Mesendoderm (in vitro differentiated cells): ENCODE data around the gene NELFA.
A peak's percentile ranks its signal among the peaks of the same experiment; 100 is the strongest.

Experiments
- DNase-seq: peaks from one replicate; pipeline ENCODE4 v3.0.0; 2013
- H2AK5ac ChIP-seq: 2 replicates; pipeline ENCODE4 v1.6.1; 2013; ENCODE audit warnings: low read length, inconsistent platforms
- H2BK120ac ChIP-seq: 2 replicates; pipeline ENCODE4 v1.6.1; 2013; ENCODE audit warnings: low read depth, mild to moderate bottlenecking, low read length, moderate library complexity, mixed read lengths
- H2BK15ac ChIP-seq: replicated peaks from 2 replicates; pipeline ENCODE4 v1.6.1; 2013; ENCODE audit warnings: low read depth, mild to moderate bottlenecking, moderate library complexity
- H2BK5ac ChIP-seq: 2 replicates; pipeline ENCODE4 v1.6.1; 2013; ENCODE audit warnings: low read length, inconsistent platforms
- H3K18ac ChIP-seq: 2 replicates; pipeline ENCODE4 v1.6.1; 2013; ENCODE audit warnings: mild to moderate bottlenecking, low read length, mixed read lengths
- H3K23ac ChIP-seq: one replicate; pipeline ENCODE4 v1.6.1; 2013; ENCODE audit warnings: low read length
- H3K27ac ChIP-seq: 2 replicates; pipeline ENCODE4 v1.5.1; 2013; ENCODE audit warnings: low read depth, mild to moderate bottlenecking, inconsistent platforms, low read length, moderate library complexity
- H3K27me3 ChIP-seq: 2 replicates; pipeline ENCODE4 v1.6.1; 2013; ENCODE audit warnings: low read length, control low read depth, mild to moderate bottlenecking, inconsistent platforms; ENCODE audit not compliant: insufficient read depth, poor library complexity
- H3K36me3 ChIP-seq: 2 replicates; pipeline ENCODE4 v1.6.1; 2013; ENCODE audit warnings: low read length, inconsistent platforms; ENCODE audit not compliant: control insufficient read depth, insufficient read depth
- H3K4ac ChIP-seq: one replicate; pipeline ENCODE4 v1.6.1; 2013; ENCODE audit warnings: low read depth, mild to moderate bottlenecking, low read length, moderate library complexity
- H3K4me1 ChIP-seq: 2 replicates; pipeline ENCODE4 v1.6.1; 2013; ENCODE audit warnings: low read depth, low read length, inconsistent platforms; ENCODE audit not compliant: control insufficient read depth
- H3K4me2 ChIP-seq: 2 replicates; pipeline ENCODE4 v1.6.1; 2013; ENCODE audit warnings: low read length
- H3K4me3 ChIP-seq: 2 replicates; pipeline ENCODE4 v1.5.1; 2013; ENCODE audit warnings: mild to moderate bottlenecking, low read length
- H3K56ac ChIP-seq: one replicate; pipeline ENCODE4 v1.6.1; 2013; ENCODE audit warnings: low read length
- H3K79me1 ChIP-seq: 2 replicates; pipeline ENCODE4 v1.6.1; 2013; ENCODE audit warnings: low read length, inconsistent platforms
- H3K79me2 ChIP-seq: 2 replicates; pipeline ENCODE4 v1.6.1; 2013; ENCODE audit warnings: mild to moderate bottlenecking, low read length; ENCODE audit not compliant: control insufficient read depth, insufficient read depth
- H3K9ac ChIP-seq: 2 replicates; pipeline ENCODE4 v1.6.1; 2013; ENCODE audit warnings: low read length, inconsistent platforms
- H4K5ac ChIP-seq: one replicate; pipeline ENCODE4 v1.6.1; 2013; ENCODE audit warnings: low read length
- H4K8ac ChIP-seq: one replicate; pipeline ENCODE4 v1.6.1; 2013; ENCODE audit warnings: low read depth, mild to moderate bottlenecking, control low read depth, low read length, moderate library complexity
- WGBS: extraction: QIAGEN DNeasy Blood & Tissue Kit; methylation state at CpG from one replicate; pipeline ENCODE4 v1.1.7; 2013; ENCODE audit warnings: low lambda C conversion rate, missing lambda C conversion rate; ENCODE audit not compliant: insufficient coverage; ENCODE audit errors: extremely low coverage; 5-methylcytosine and 5-hydroxymethylcytosine counted together

Gene NELFA

GRCh38 chr4:1950369-1950768 lies 58.4 kb downstream of the NELFA start:
- Histone ChIP-seq H2BK15ac (no peak overlapping the region), H3K9ac (no peak overlapping the region), H3K4me3 (no peak overlapping the region), H3K4me2 (no peak overlapping the region), H3K4ac (no peak overlapping the region), H3K23ac (no peak overlapping the region), H3K36me3 (peaks cover 8% of the 10 kb centered on the region), H3K27ac (no peak overlapping the region), H4K5ac (no peak overlapping the region), H3K18ac (no peak overlapping the region), H3K27me3 (no peaks in the 10 kb centered on the region), H3K79me1 (no peaks in the 10 kb centered on the region), H2AK5ac (no peak overlapping the region), H2BK5ac (no peak overlapping the region), H3K56ac (no peak overlapping the region), H3K4me1 (no peaks in the 10 kb centered on the region), H3K79me2 (no peaks in the 10 kb centered on the region), H2BK120ac (no peak overlapping the region), H4K8ac (no peak overlapping the region)
- no CpG with 5 or more reads among the region's 10 CpGs for WGBS
- DNase-seq: no peak

GRCh38 chr4:1948892-1949436 lies 59.8 kb downstream of the NELFA start:
- Histone ChIP-seq H3K27ac (no peak overlapping the region), H3K4me1 (no peaks in the 10 kb centered on the region), H3K36me3 (peaks cover 5% of the 10 kb centered on the region), H4K8ac (no peak overlapping the region), H3K79me1 (no peaks in the 10 kb centered on the region), H3K4me2 (no peak overlapping the region), H4K5ac (no peak overlapping the region), H3K4ac (no peak overlapping the region), H3K4me3 (no peak overlapping the region), H3K56ac (no peak overlapping the region), H3K27me3 (no peaks in the 10 kb centered on the region), H2BK15ac (no peak overlapping the region), H3K18ac (no peak overlapping the region), H2BK5ac (no peak overlapping the region), H2AK5ac (no peak overlapping the region), H2BK120ac (no peak overlapping the region), H3K79me2 (no peaks in the 10 kb centered on the region), H3K9ac (no peak overlapping the region), H3K23ac (no peak overlapping the region)
- DNase-seq: no peak
- WGBS: no CpG with 5 or more reads among the region's 8 CpGs

- no peaks in the 10 kb centered on the region for H3K79me2 ChIP-seq
- H3K4ac ChIP-seq: no peak overlapping the region
- no peak overlapping the region for H2BK15ac ChIP-seq
- no peak overlapping the region for H3K4me3 ChIP-seq
- H4K5ac ChIP-seq: no peak overlapping the region
- peaks cover 2% of the 10 kb centered on the region for H3K79me1 ChIP-seq
- DNase-seq: no peak
- no peak overlapping the region for H2AK5ac ChIP-seq
- no peak overlapping the region for H3K18ac ChIP-seq
- no peak overlapping the region for H2BK5ac ChIP-seq
- no peak overlapping the region for H4K8ac ChIP-seq
- no peaks in the 10 kb centered on the region for H3K4me1 ChIP-seq
- H3K27ac ChIP-seq: no peak overlapping the region
- no peak overlapping the region for H3K4me2 ChIP-seq
- H3K56ac ChIP-seq: no peak overlapping the region
- no peak overlapping the region for H3K9ac ChIP-seq
- WGBS: no CpG with 5 or more reads among the region's 16 CpGs
- H2BK120ac ChIP-seq: no peak overlapping the region
- H3K27me3 ChIP-seq: no peaks in the 10 kb centered on the region
- H3K36me3 ChIP-seq: peaks cover 5% of the 10 kb centered on the region
- no peak overlapping the region for H3K23ac ChIP-seq
Observed at GRCh38 chr4:1948232-1948631, 60.5 kb downstream of the NELFA start.

- Histone ChIP-seq H2BK120ac (no peak overlapping the region), H4K8ac (no peak overlapping the region), H3K23ac (no peak overlapping the region), H3K79me2 (no peaks in the 10 kb centered on the region), H3K4me2 (no peak overlapping the region), H4K5ac (no peak overlapping the region), H3K9ac (no peak overlapping the region), H2BK15ac (no peak overlapping the region), H3K4ac (no peak overlapping the region), H2BK5ac (no peak overlapping the region), H3K79me1 (peaks cover 2% of the 10 kb centered on the region), H3K4me3 (no peak overlapping the region), H3K27me3 (no peaks in the 10 kb centered on the region), H3K56ac (no peak overlapping the region), H3K27ac (no peak overlapping the region), H2AK5ac (no peak overlapping the region), H3K36me3 (peaks cover 3% of the 10 kb centered on the region), H3K18ac (no peak overlapping the region), H3K4me1 (no peaks in the 10 kb centered on the region)
- DNase-seq: no peak
- WGBS: no CpG with 5 or more reads among the region's 1 CpG
Observed at GRCh38 chr4:1945912-1946311, 62.9 kb downstream of the NELFA start.

GRCh38 chr4:1945124-1945895 lies 63.5 kb downstream of the NELFA start:
- no peak overlapping the region for H3K4me2 ChIP-seq
- H3K9ac ChIP-seq: no peak overlapping the region
- H3K18ac ChIP-seq: no peak overlapping the region
- H3K79me2 ChIP-seq: no peaks in the 10 kb centered on the region
- no peak overlapping the region for H4K5ac ChIP-seq
- no peak overlapping the region for H4K8ac ChIP-seq
- peak; percentile 45 for DNase-seq
- no peak overlapping the region for H3K27ac ChIP-seq
- no peak overlapping the region for H2BK5ac ChIP-seq
- H3K4me1 ChIP-seq: no peaks in the 10 kb centered on the region
- H2AK5ac ChIP-seq: no peak overlapping the region
- no peak overlapping the region for H2BK15ac ChIP-seq
- H3K79me1 ChIP-seq: peaks cover 2% of the 10 kb centered on the region
- H2BK120ac ChIP-seq: no peak overlapping the region
- no peak overlapping the region for H3K4me3 ChIP-seq
- no peak overlapping the region for H3K56ac ChIP-seq
- H3K27me3 ChIP-seq: no peaks in the 10 kb centered on the region
- no peak overlapping the region for H3K4ac ChIP-seq
- H3K23ac ChIP-seq: no peak overlapping the region
- WGBS: no CpG with 5 or more reads among the region's 11 CpGs
- peaks cover 3% of the 10 kb centered on the region for H3K36me3 ChIP-seq

- no peak overlapping the region for H2BK5ac ChIP-seq
Observed at GRCh38 chr4:1943928-1944327, 64.8 kb downstream of the NELFA start.

More at GRCh38 chr4:1943928-1944327, 64.8 kb downstream of the NELFA start:
- Histone ChIP-seq H3K18ac (no peak overlapping the region), H4K8ac (no peak overlapping the region), H3K23ac (no peak overlapping the region), H3K4me2 (no peak overlapping the region), H3K79me2 (no peaks in the 10 kb centered on the region), H3K56ac (no peak overlapping the region), H3K79me1 (peaks cover 2% of the 10 kb centered on the region), H3K36me3 (peaks cover 3% of the 10 kb centered on the region), H4K5ac (no peak overlapping the region), H2BK15ac (no peak overlapping the region), H3K4ac (no peak overlapping the region), H3K27me3 (no peaks in the 10 kb centered on the region), H2AK5ac (no peak overlapping the region), H3K9ac (no peak overlapping the region), H3K4me1 (no peaks in the 10 kb centered on the region), H2BK120ac (no peak overlapping the region), H3K27ac (no peak overlapping the region), H3K4me3 (no peak overlapping the region)
- peak; percentile 54 for DNase-seq
- WGBS: no CpG with 5 or more reads among the region's 7 CpGs
